Measurements from ENCODE around the gene PNRC1.
"Not testable (repeated sequence)": the region's sequence is repeated elsewhere in the genome, so short reads cannot be mapped to it uniquely, and the experiment has no call there.

The PNRC1 gene

GRCh38 chr6:89066121-89066520 is 14.4 kb upstream of the PNRC1 start:
- H3K36me3 ChIP-seq (ENCODE audit: control insufficient read depth, insufficient read depth, low read length); H3K9me3 ChIP-seq (ENCODE audit: control insufficient read depth, low read length); H3K4me1 ChIP-seq (ENCODE audit: control insufficient read depth, insufficient read depth, low read length); H3K27me3 ChIP-seq (ENCODE audit: control insufficient read depth, insufficient read depth, low read length); H3K4me3 ChIP-seq (ENCODE audit: low read length); H3K9ac ChIP-seq (ENCODE audit: low read length): not testable (repeated sequence)

GRCh38 chr6:89066940-89067646 is 13.5 kb upstream of the PNRC1 start:
- Histone ChIP-seq H3K9me3 (ENCODE audit: control insufficient read depth, low read length) (no peaks in the 10 kb centered on the region), H3K4me1 (ENCODE audit: control insufficient read depth, insufficient read depth, low read length) (peaks cover 9% of the 10 kb centered on the region), H3K4me3 (ENCODE audit: low read length) (no peak overlapping the region), H3K27me3 (ENCODE audit: control insufficient read depth, insufficient read depth, low read length) (no peaks in the 10 kb centered on the region), H3K9ac (ENCODE audit: low read length) (no peak overlapping the region), H3K36me3 (ENCODE audit: control insufficient read depth, insufficient read depth, low read length) (no peaks in the 10 kb centered on the region)

DNA sequence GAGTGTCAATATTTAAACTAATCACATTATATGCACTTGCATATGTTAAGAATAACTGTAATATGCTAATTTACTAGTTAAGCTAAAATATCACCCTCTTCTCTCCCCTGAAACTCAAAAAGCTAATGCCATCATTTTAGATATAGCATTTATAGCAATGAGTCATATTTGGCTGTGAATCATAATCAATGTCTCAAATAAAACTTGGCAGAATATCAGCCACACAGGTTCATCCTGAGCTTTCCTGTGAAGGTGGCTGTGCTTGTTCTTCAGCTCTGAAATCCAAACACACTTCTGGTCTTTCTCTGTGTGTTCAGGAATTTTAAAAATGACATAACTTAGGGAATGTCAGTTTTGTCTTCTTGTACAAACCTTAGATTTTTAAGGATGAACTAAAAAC is 12.8 kb upstream of the PNRC1 start:
- no peak overlapping the region for H3K9ac ChIP-seq (ENCODE audit: low read length)
- H3K4me1 ChIP-seq (ENCODE audit: control insufficient read depth, insufficient read depth, low read length): peaks cover 9% of the 10 kb centered on the region
- no peaks in the 10 kb centered on the region for H3K27me3 ChIP-seq (ENCODE audit: control insufficient read depth, insufficient read depth, low read length)
- no peaks in the 10 kb centered on the region for H3K9me3 ChIP-seq (ENCODE audit: control insufficient read depth, low read length)
- no peak overlapping the region for H3K4me3 ChIP-seq (ENCODE audit: low read length)
- H3K36me3 ChIP-seq (ENCODE audit: control insufficient read depth, insufficient read depth, low read length): no peaks in the 10 kb centered on the region

DNA sequence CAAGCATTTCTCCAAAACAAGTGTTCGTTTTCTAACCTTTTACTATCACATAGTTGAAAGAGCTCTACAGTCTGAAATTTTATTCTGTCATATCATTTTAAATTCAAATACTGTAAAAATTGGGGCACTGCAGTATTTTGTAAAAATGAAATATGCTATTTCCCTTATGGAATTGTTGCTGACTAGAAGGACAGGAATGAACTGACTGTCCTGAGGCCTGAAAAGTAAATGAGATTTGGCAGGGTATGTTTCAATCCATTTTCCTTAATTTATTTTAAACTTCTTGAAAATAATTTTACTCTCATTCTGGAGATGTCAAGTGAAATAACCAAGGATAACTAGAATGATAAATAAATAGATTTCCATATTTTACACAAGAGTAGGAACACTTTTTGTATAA is 11.9 kb upstream of the PNRC1 start:
- H3K4me1 ChIP-seq (ENCODE audit: control insufficient read depth, insufficient read depth, low read length): peaks cover 9% of the 10 kb centered on the region
- no peaks in the 10 kb centered on the region for H3K27me3 ChIP-seq (ENCODE audit: control insufficient read depth, insufficient read depth, low read length)
- H3K9ac ChIP-seq (ENCODE audit: low read length): no peak overlapping the region
- H3K9me3 ChIP-seq (ENCODE audit: control insufficient read depth, low read length): no peaks in the 10 kb centered on the region
- no peaks in the 10 kb centered on the region for H3K36me3 ChIP-seq (ENCODE audit: control insufficient read depth, insufficient read depth, low read length)
- no peak overlapping the region for H3K4me3 ChIP-seq (ENCODE audit: low read length)

- Histone ChIP-seq H3K9ac (ENCODE audit: low read length) (no peak overlapping the region), H3K4me3 (ENCODE audit: low read length) (no peak overlapping the region), H3K36me3 (ENCODE audit: control insufficient read depth, insufficient read depth, low read length) (no peaks in the 10 kb centered on the region), H3K27me3 (ENCODE audit: control insufficient read depth, insufficient read depth, low read length) (no peaks in the 10 kb centered on the region), H3K9me3 (ENCODE audit: control insufficient read depth, low read length) (no peaks in the 10 kb centered on the region), H3K4me1 (ENCODE audit: control insufficient read depth, insufficient read depth, low read length) (peaks cover 9% of the 10 kb centered on the region)
Measured at GRCh38 chr6:89069536-89070163, 10.9 kb upstream of the PNRC1 start.

GRCh38 chr6:89071036-89071435 is 9.5 kb upstream of the PNRC1 start:
- H3K36me3 ChIP-seq (ENCODE audit: control insufficient read depth, insufficient read depth, low read length): no peaks in the 10 kb centered on the region

DNA sequence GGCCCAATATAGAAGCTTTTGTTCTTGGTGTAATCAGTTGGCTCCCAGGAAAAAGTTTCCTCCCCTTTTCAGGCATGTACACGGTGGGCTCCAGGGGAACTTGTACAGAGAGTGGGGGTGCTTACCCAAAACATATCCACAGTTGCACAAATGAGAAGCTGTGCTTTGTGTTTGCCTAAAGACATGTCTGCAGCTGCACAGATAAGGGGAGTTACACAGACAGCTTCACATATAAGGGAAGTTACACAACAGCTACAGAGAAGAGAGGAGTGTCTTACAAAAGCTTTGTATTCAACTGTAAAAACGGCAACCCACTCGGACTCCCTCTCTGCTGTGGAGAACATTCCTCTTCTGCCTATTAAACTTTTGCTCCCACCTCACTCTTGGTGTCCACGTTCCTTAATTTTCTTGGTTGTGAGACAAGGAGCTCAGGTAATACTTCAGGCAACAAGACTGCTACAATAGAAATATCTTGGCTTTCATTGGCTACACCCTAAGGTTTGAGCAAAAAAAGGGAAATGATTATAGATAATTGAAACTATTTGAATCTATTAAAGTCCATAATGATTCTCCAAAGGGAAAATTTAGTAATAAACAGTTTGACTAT is 7.4 kb upstream of the PNRC1 start:
- H3K36me3 ChIP-seq (ENCODE audit: control insufficient read depth, insufficient read depth, low read length): no peaks in the 10 kb centered on the region
- no peaks in the 10 kb centered on the region for H3K9me3 ChIP-seq (ENCODE audit: control insufficient read depth, low read length)
- H3K9ac ChIP-seq (ENCODE audit: low read length): no peak overlapping the region
- H3K4me1 ChIP-seq (ENCODE audit: control insufficient read depth, insufficient read depth, low read length): peaks cover 9% of the 10 kb centered on the region
- no peaks in the 10 kb centered on the region for H3K27me3 ChIP-seq (ENCODE audit: control insufficient read depth, insufficient read depth, low read length)
- no peak overlapping the region for H3K4me3 ChIP-seq (ENCODE audit: low read length)

More at GRCh38 chr6:89071036-89071435, 9.5 kb upstream of the PNRC1 start:
- no peak overlapping the region for H3K9ac ChIP-seq (ENCODE audit: low read length)
- no peaks in the 10 kb centered on the region for H3K27me3 ChIP-seq (ENCODE audit: control insufficient read depth, insufficient read depth, low read length)
- H3K4me3 ChIP-seq (ENCODE audit: low read length): no peak overlapping the region
- H3K4me1 ChIP-seq (ENCODE audit: control insufficient read depth, insufficient read depth, low read length): peaks cover 9% of the 10 kb centered on the region
- H3K9me3 ChIP-seq (ENCODE audit: control insufficient read depth, low read length): no peaks in the 10 kb centered on the region

DNA sequence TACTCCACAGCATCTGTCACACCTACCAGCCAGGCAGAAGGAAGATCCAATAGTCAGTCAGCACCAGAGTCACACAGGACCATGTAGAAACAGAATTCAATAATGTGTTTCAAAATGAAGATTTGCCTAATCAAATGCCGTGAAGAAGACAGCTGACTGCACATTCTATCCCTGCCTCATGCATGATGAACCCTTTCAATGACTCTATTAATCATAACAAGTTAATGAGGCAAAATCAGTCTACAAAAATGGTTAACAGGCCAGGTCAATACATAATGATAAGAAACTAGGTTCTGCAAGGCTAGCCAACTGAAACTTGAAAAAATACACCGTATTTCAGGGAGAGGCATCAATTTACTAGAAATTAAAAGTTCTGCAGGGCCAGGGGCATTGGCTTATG is 6.7 kb upstream of the PNRC1 start:
- Histone ChIP-seq H3K9me3 (ENCODE audit: control insufficient read depth, low read length) (no peaks in the 10 kb centered on the region), H3K36me3 (ENCODE audit: control insufficient read depth, insufficient read depth, low read length) (no peaks in the 10 kb centered on the region), H3K9ac (ENCODE audit: low read length) (no peak overlapping the region), H3K4me3 (ENCODE audit: low read length) (no peak overlapping the region), H3K4me1 (ENCODE audit: control insufficient read depth, insufficient read depth, low read length) (peaks cover 9% of the 10 kb centered on the region), H3K27me3 (ENCODE audit: control insufficient read depth, insufficient read depth, low read length) (no peaks in the 10 kb centered on the region)

GRCh38 chr6:89079511-89080234 is 878 bp upstream of the PNRC1 start:
- Histone ChIP-seq H3K4me3 (ENCODE audit: low read length) (peak overlapping the region; percentile 97), H3K36me3 (ENCODE audit: control insufficient read depth, insufficient read depth, low read length) (no peaks in the 10 kb centered on the region), H3K27me3 (ENCODE audit: control insufficient read depth, insufficient read depth, low read length) (no peaks in the 10 kb centered on the region), H3K4me1 (ENCODE audit: control insufficient read depth, insufficient read depth, low read length) (peaks cover 7% of the 10 kb centered on the region), H3K9ac (ENCODE audit: low read length) (peak overlapping the region; percentile 100), H3K9me3 (ENCODE audit: control insufficient read depth, low read length) (no peaks in the 10 kb centered on the region)

- Histone ChIP-seq H3K27me3 (ENCODE audit: control insufficient read depth, insufficient read depth, low read length) (no peaks in the 10 kb centered on the region), H3K9me3 (ENCODE audit: control insufficient read depth, low read length) (no peaks in the 10 kb centered on the region), H3K9ac (ENCODE audit: low read length) (peak overlapping the region; percentile 100), H3K36me3 (ENCODE audit: control insufficient read depth, insufficient read depth, low read length) (peaks cover 8% of the 10 kb centered on the region), H3K4me3 (ENCODE audit: low read length) (peak overlapping the region; percentile 97), H3K4me1 (ENCODE audit: control insufficient read depth, insufficient read depth, low read length) (peaks cover 10% of the 10 kb centered on the region)
Measured at GRCh38 chr6:89081129-89081422, 525 bp downstream of the PNRC1 start.

DNA sequence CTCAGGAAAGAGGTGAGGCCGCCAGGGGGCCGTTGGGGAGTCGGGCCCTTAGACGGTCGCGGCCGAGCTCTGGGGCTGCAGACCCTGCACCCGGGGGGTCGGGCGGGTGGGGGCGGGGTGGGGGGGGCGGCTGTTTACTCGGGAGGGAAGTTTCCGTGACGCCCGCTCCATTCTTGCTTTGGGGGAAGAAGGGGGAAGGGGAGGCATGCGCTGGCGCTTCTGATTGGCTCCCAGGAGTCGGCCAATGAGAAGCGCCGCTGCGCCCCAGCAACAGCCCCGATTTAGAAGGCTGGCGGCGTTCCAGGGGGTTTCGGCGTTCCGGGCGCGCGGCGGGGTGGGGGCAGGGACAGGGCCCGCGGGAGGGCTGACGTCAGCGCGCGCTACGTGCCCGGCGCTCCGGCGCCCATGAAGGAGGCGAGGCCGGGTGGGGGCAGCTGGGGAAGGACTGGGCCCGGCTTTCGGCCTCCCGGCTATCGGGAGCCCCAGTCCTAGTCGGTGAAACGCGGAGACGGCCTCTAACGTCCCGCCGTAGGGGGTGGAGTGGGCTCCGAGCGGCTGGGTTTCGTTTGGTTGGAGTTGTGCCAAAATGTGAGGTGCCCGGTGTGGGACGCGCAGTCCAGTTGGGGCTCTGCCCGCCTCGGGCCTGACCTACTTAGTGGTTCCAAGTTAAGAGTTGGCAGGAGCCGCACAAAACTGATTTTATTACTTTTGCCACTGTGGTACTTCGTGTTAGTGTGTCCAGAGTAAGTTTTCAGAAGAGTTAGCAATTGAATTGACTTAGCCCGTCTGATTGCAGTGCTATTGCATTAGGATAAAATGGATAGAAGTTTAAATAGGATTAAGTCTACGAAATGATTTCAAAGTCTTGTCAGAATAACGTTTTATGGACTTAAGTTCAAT is 1.1 kb downstream of the PNRC1 start:
- Histone ChIP-seq H3K9ac (ENCODE audit: low read length) (peak overlapping the region; percentile 100), H3K36me3 (ENCODE audit: control insufficient read depth, insufficient read depth, low read length) (peaks cover 8% of the 10 kb centered on the region), H3K4me3 (ENCODE audit: low read length) (peak overlapping the region; percentile 57), H3K27me3 (ENCODE audit: control insufficient read depth, insufficient read depth, low read length) (no peaks in the 10 kb centered on the region), H3K4me1 (ENCODE audit: control insufficient read depth, insufficient read depth, low read length) (peaks cover 10% of the 10 kb centered on the region), H3K9me3 (ENCODE audit: control insufficient read depth, low read length) (no peaks in the 10 kb centered on the region)

Data from mucosa of stomach (tissue), 1 donor.